C4-2B (cell line): ENCODE measurements around the gene CCND1.

Experiments used
- ZFX ChIP-seq: fragments of 450-650 bp; IDR thresholded peaks from 2 replicates; pipeline ENCODE4 v1.6.1; 2017
- TF ChIP-seq, protein P1 (sequence below): fragments of 450-650 bp; conservative IDR thresholded peaks from 2 replicates; pipeline ENCODE4 v1.5.1; 2017; ENCODE audit warnings: mild to moderate bottlenecking

DNA sequence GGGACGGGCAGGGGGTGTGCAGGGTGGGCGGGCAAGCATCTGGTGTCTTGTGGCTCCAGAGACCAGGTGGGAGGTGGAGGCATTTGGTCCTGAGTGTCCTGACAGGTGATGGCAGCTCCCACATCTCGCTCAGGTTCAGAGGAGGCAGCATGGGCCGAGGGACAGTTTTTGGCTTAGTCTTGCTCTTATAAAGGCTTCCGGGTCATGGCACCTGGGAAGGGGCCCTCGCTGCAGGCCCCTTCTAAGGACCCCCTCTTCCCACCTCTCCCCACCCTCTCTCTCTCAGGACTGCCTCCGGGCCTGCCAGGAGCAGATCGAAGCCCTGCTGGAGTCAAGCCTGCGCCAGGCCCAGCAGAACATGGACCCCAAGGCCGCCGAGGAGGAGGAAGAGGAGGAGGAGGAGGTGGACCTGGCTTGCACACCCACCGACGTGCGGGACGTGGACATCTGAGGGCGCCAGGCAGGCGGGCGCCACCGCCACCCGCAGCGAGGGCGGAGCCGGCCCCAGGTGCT, 9.9 kb downstream of the CCND1 start:
- TF ChIP-seq, protein P1, sequence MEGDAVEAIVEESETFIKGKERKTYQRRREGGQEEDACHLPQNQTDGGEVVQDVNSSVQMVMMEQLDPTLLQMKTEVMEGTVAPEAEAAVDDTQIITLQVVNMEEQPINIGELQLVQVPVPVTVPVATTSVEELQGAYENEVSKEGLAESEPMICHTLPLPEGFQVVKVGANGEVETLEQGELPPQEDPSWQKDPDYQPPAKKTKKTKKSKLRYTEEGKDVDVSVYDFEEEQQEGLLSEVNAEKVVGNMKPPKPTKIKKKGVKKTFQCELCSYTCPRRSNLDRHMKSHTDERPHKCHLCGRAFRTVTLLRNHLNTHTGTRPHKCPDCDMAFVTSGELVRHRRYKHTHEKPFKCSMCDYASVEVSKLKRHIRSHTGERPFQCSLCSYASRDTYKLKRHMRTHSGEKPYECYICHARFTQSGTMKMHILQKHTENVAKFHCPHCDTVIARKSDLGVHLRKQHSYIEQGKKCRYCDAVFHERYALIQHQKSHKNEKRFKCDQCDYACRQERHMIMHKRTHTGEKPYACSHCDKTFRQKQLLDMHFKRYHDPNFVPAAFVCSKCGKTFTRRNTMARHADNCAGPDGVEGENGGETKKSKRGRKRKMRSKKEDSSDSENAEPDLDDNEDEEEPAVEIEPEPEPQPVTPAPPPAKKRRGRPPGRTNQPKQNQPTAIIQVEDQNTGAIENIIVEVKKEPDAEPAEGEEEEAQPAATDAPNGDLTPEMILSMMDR, result no peak
- no peak for TF ChIP-seq ZFX
